MM.1S (cell line): ENCODE measurements around the gene TTF2.
"Not testable (repeated sequence)": the region's sequence is repeated elsewhere in the genome, so short reads cannot be mapped to it uniquely, and the experiment has no call there.

Experiments used
- EZH2 ChIP-seq: fragments of 300-600 bp; sonication (generic); optimal IDR thresholded peaks from 2 replicates; pipeline ENCODE3; 2017; ENCODE audit warnings: low read depth, mild to moderate bottlenecking, antibody characterized with exemption, low read length, mixed read lengths
- TF ChIP-seq, protein P1 (sequence below): fragments of 300-600 bp; sonication (generic); IDR thresholded peaks from 2 replicates; pipeline ENCODE4 v1.5.1; 2016; ENCODE audit warnings: antibody characterized with exemption, low read length, mixed read lengths

DNA sequence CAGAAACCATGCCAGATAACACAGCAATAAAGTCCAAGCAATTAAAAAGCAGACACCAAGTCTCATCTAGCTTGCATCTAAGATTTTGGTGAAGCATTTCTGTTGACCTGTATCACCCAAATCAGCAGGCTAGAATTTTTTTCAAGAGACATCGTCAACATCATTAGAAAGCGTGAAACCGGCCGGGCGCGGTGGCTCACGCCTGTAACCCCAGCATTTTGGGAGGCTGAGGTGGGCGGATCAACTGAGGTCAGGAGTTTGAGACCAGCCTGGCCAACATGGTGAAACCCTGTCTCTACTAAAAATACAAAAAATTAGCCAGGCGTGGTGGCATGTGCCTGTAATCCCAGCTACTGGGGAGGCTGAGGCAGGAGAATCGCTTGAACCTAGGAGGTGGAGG is 59.0 kb downstream of the TTF2 start:
- TF ChIP-seq, protein P1, sequence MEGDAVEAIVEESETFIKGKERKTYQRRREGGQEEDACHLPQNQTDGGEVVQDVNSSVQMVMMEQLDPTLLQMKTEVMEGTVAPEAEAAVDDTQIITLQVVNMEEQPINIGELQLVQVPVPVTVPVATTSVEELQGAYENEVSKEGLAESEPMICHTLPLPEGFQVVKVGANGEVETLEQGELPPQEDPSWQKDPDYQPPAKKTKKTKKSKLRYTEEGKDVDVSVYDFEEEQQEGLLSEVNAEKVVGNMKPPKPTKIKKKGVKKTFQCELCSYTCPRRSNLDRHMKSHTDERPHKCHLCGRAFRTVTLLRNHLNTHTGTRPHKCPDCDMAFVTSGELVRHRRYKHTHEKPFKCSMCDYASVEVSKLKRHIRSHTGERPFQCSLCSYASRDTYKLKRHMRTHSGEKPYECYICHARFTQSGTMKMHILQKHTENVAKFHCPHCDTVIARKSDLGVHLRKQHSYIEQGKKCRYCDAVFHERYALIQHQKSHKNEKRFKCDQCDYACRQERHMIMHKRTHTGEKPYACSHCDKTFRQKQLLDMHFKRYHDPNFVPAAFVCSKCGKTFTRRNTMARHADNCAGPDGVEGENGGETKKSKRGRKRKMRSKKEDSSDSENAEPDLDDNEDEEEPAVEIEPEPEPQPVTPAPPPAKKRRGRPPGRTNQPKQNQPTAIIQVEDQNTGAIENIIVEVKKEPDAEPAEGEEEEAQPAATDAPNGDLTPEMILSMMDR: not testable (repeated sequence)
- not testable (repeated sequence) for TF ChIP-seq EZH2
